ENCODE results near the gene AKAP13. TPM values are rescaled to one million over a fixed set of nuclear protein-coding genes. Genes with fewer than 3 reads are reported as not detected.

Gene AKAP13
- total and polyA plus RNA-seq, 2 of the 13 experiments (the other 11 are each of a cell fraction or from before 2014, with no cell fraction given) = 6.7 to 27.1 TPM

GRCh38 chr15:85399627-85400026 lies 19.2 kb downstream of the AKAP13 start:
- no peak for FAIRE-seq
- BruUV-seq (replicated peaks) = no TSS peak
- H3K4me1 ChIP-seq (ENCODE audit: insufficient read depth, low read length) = peaks cover 29% of the 10 kb centered on the region
- no peak overlapping the region for H3K27ac ChIP-seq (ENCODE audit: extremely low read length, insufficient read depth, low read length)
- H3K4me3 ChIP-seq (replicated peaks in 1 of 3; ENCODE audit: insufficient read depth in 1 of 3, low read depth in 2 of 3, low read length in 3 of 3) = no peak overlapping the region
- H2AFZ ChIP-seq (ENCODE audit: low read length) = no peak overlapping the region
- WGBS (ENCODE audit: low lambda C conversion rate) = 97% methylated on average over 5 of the region's 5 CpGs
- H4K20me1 ChIP-seq (ENCODE audit: insufficient read depth, low read length) = peaks cover 4% of the 10 kb centered on the region; the same call in 1 of the 2 replicates
- H3K27me3 ChIP-seq (ENCODE audit: control insufficient read depth in 1 of 2, insufficient read depth in 2 of 2, low read length in 2 of 2) = no peaks in the 10 kb centered on the region
- POLR2A ChIA-PET = no interaction called here
- CTCF ChIA-PET (ENCODE audit: low intra/inter-chr PET ratio, low total read pairs) = no interaction called here
- DNase-seq (ENCODE audit: low spot score) = no peak
- H3K9ac ChIP-seq (ENCODE audit: insufficient read depth, low read depth, low read length) = no peak overlapping the region
- in situ Hi-C loops (cut with HindIII; ENCODE audit: extremely low pct_ligation_motif_present, low pct_unique_long_range_greater_than_20kb) = no loop called here
- no peaks in the 10 kb centered on the region for H3K36me3 ChIP-seq (replicated peaks in 1 of 2; ENCODE audit: control insufficient read depth in 1 of 2, insufficient read depth in 2 of 2, low read length in 2 of 2)
- peaks cover 73% of the 10 kb centered on the region for H3K79me2 ChIP-seq (ENCODE audit: insufficient read depth, low read length)
- TF ChIP-seq KDM6A (CRISPR knock-in tag; IDR thresholded peaks at IDR 0.05; ENCODE audit: low read depth) (no peak), CEBPZ (IDR thresholded peaks at IDR 0.05; ENCODE audit: low read length) (no peak)
- intact Hi-C loops (cut with micrococcal nuclease; ENCODE audit: unreplicated experiment) = no loop called here
- no peak for ATAC-seq
- no peak overlapping the region for H3K4me2 ChIP-seq (ENCODE audit: low read depth, low read length)
- no peaks in the 10 kb centered on the region for H3K9me3 ChIP-seq (ENCODE audit: low read length)

- no peaks in the 10 kb centered on the region for H3K36me3 ChIP-seq (replicated peaks in 1 of 2; ENCODE audit: control insufficient read depth in 1 of 2, insufficient read depth in 2 of 2, low read length in 2 of 2)
- H3K4me2 ChIP-seq (ENCODE audit: low read depth, low read length) = no peak overlapping the region
- H3K9me3 ChIP-seq (ENCODE audit: low read length) = no peaks in the 10 kb centered on the region
- no TSS peak for BruUV-seq (replicated peaks)
- no peaks in the 10 kb centered on the region for H4K20me1 ChIP-seq (ENCODE audit: insufficient read depth, low read length)
- DNase-seq (ENCODE audit: low spot score) (no peak), FAIRE-seq (no peak), ATAC-seq (no peak)
- ChIA-PET POLR2A (interaction anchor here (1.1 kb wide), 1 partner anchor 14 kb away, joined by 3 read pairs; no protein-coding TSS in a partner anchor), CTCF (ENCODE audit: low intra/inter-chr PET ratio, low total read pairs) (no interaction called here)
- no peak overlapping the region for H3K27ac ChIP-seq (ENCODE audit: extremely low read length, insufficient read depth, low read length)
- H3K27me3 ChIP-seq (ENCODE audit: control insufficient read depth in 1 of 2, insufficient read depth in 2 of 2, low read length in 2 of 2) = no peaks in the 10 kb centered on the region
- peaks cover 29% of the 10 kb centered on the region for H3K4me1 ChIP-seq (ENCODE audit: insufficient read depth, low read length)
- intact Hi-C loops (cut with micrococcal nuclease; ENCODE audit: unreplicated experiment) = no loop called here
- TF ChIP-seq NFYB (CRISPR knock-in tag; IDR thresholded peaks at IDR 0.05) (no peak), MAFK (conservative IDR thresholded peaks at IDR 0.05 in 1 of 2, IDR thresholded peaks at IDR 0.05 in 1 of 2; ENCODE audit: low read length in 2 of 2) (peak in 1 of 2 experiments; percentile 49; a peak in 2 of 4 replicates), MAFF (IDR thresholded peaks at IDR 0.05; ENCODE audit: low read depth, low read length) (peak; percentile 31; the same call in 1 of the 2 replicates)
- no peak overlapping the region for H2AFZ ChIP-seq (ENCODE audit: low read length)
- WGBS (ENCODE audit: low lambda C conversion rate) = 98% methylated on average over 3 of the region's 3 CpGs
- no peak overlapping the region for H3K9ac ChIP-seq (ENCODE audit: insufficient read depth, low read depth, low read length)
- H3K4me3 ChIP-seq (replicated peaks in 1 of 3; ENCODE audit: insufficient read depth in 1 of 3, low read depth in 2 of 3, low read length in 3 of 3) = no peak overlapping the region
- in situ Hi-C loops (cut with HindIII; ENCODE audit: extremely low pct_ligation_motif_present, low pct_unique_long_range_greater_than_20kb) = no loop called here
- peaks cover 71% of the 10 kb centered on the region for H3K79me2 ChIP-seq (ENCODE audit: insufficient read depth, low read length)
Observed at GRCh38 chr15:85400606-85401005, 20.2 kb downstream of the AKAP13 start.
